PC-3 (cell line): ENCODE results near the gene FUBP3. TPM values are rescaled to one million over a fixed set of nuclear protein-coding genes. Genes with fewer than 3 reads are reported as not detected.

Experiments used
- ATAC-seq: fragments of 200-7000 bp; cut with Tn5 transposase; 2 replicates; pipeline ENCODE4 v1.9.1; 2020; ENCODE audit warnings: mild to moderate bottlenecking, moderate library complexity
- BruUV-seq: library from RNA; stranded (reverse); fragments of 400-500 nt; replicated peaks from 2 replicates; lab custom pipeline; 2021; lab: Mats Ljungman, UMichigan
- CTCF ChIA-PET: fragments of 300-600 bp; sonication (Branson Sonifier 250); formaldehyde crosslinking; loops from one replicate; lab custom pipeline; 2022; ENCODE audit warnings: antibody characterized with exemption; lab: Charles Lee
- POLR2A ChIA-PET: fragments of 300-600 bp; sonication (Branson Sonifier 250); formaldehyde crosslinking; loops from one replicate; lab custom pipeline; 2022; ENCODE audit warnings: antibody characterized with exemption; ENCODE audit not compliant: unreplicated experiment; lab: Charles Lee
- DNase-seq: peaks from one replicate; pipeline ENCODE4 v3.0.0-alpha.2; 2015
- H2AFZ ChIP-seq: fragments of 300-600 bp; sonication (generic); 2 replicates; pipeline ENCODE4 v1.6.0; 2016; ENCODE audit warnings: antibody characterized with exemption, low read length
- H3F3A ChIP-seq: fragments of 300-600 bp; sonication (generic); one replicate; pipeline ENCODE4 v1.6.0; 2017; ENCODE audit warnings: antibody characterized with exemption, low read length, control low read depth, mild to moderate bottlenecking; ENCODE audit not compliant: unreplicated experiment
- H3K27ac ChIP-seq: fragments of 300-600 bp; sonication (generic); 2 replicates; pipeline ENCODE4 v1.5.1; 2016; ENCODE audit warnings: mild to moderate bottlenecking, low read length
- H3K27me3 ChIP-seq: fragments of 300-600 bp; sonication (generic); 2 replicates; pipeline ENCODE4 v1.6.1; 2016; ENCODE audit warnings: low read length, mixed read lengths
- H3K36me3 ChIP-seq: fragments of 300-600 bp; sonication (generic); 2 replicates; pipeline ENCODE4 v1.6.1; 2016; ENCODE audit warnings: low read depth, mixed run types, low read length, mixed read lengths
- H3K4me1 ChIP-seq: fragments of 300-600 bp; sonication (generic); 2 replicates; pipeline ENCODE4 v1.5.1; 2016; ENCODE audit warnings: low read length; ENCODE audit not compliant: insufficient read depth
- H3K4me2 ChIP-seq: fragments of 300-600 bp; sonication (generic); 2 replicates; pipeline ENCODE4 v1.6.0; 2016; ENCODE audit warnings: low read length
- H3K4me3 ChIP-seq: fragments of 300-600 bp; sonication (generic); 2 replicates; pipeline ENCODE4 v1.5.1; 2016; ENCODE audit warnings: mild to moderate bottlenecking, low read length, mixed read lengths
- H3K79me2 ChIP-seq: fragments of 300-600 bp; sonication (generic); 2 replicates; pipeline ENCODE4 v1.6.1; 2017; ENCODE audit warnings: low read length, mixed read lengths
- H3K9ac ChIP-seq: fragments of 300-600 bp; sonication (generic); 2 replicates; pipeline ENCODE4 v1.6.0; 2016; ENCODE audit warnings: mild to moderate bottlenecking, low read length
- H3K9me2 ChIP-seq: fragments of 300-600 bp; sonication (generic); replicated peaks from 2 replicates; pipeline ENCODE4 v1.6.1; 2016; ENCODE audit warnings: mixed run types, low read length, mixed read lengths
- H3K9me3 ChIP-seq: fragments of 300-600 bp; sonication (generic); 2 replicates; pipeline ENCODE4 v1.6.1; 2016; ENCODE audit warnings: low read length, mixed read lengths
- H4K20me1 ChIP-seq: fragments of 300-600 bp; sonication (generic); 2 replicates; pipeline ENCODE4 v1.6.1; 2016; ENCODE audit warnings: low read length, mixed read lengths
- CTCF ChIP-seq: fragments of 300-600 bp; sonication (generic); conservative IDR thresholded peaks from 2 replicates; pipeline ENCODE4 v1.5.1; 2017; ENCODE audit warnings: antibody characterized with exemption, low read depth, mild to moderate bottlenecking, low read length
- EZH2 ChIP-seq: fragments of 300-600 bp; sonication (generic); IDR thresholded peaks from one replicate; pipeline ENCODE4 v1.6.1; 2017; ENCODE audit warnings: antibody characterized with exemption, mild to moderate bottlenecking, low read length; ENCODE audit not compliant: unreplicated experiment
- EZH2phosphoT487 ChIP-seq: fragments of 300-600 bp; sonication (generic); IDR thresholded peaks from 2 replicates; pipeline ENCODE4 v1.6.1; 2018; ENCODE audit warnings: mild to moderate bottlenecking, antibody characterized with exemption, low read length, borderline replicate concordance
- intact Hi-C: fragments of 100-400 bp; cut with micrococcal nuclease; formaldehyde crosslinking; loops from 2 replicates; pipeline ENCODE4 v1.9.0; 2023
- total RNA-seq: library from RNA; depleted of rRNA; stranded (reverse); fragments of >200 nt; gene quantifications from 2 replicates; pipeline ENCODE4 v1.2.3, GENCODE V29; 2014

The FUBP3 gene
- total RNA-seq, 1 experiment from 2014 or later, result 53.7 TPM

GRCh38 chr9:130639866-130640555 is 60.6 kb downstream of the FUBP3 start:
- no peak overlapping the region for H3K4me3 ChIP-seq
- no peaks in the 10 kb centered on the region for H3K4me1 ChIP-seq
- H3K79me2 ChIP-seq, result no peaks in the 10 kb centered on the region
- H3K27ac ChIP-seq, result no peak overlapping the region
- no peak overlapping the region for H2AFZ ChIP-seq
- no peak for ATAC-seq
- intact Hi-C loops, result no loop called here
- no peaks in the 10 kb centered on the region for H4K20me1 ChIP-seq
- BruUV-seq, result no TSS peak
- H3K36me3 ChIP-seq, result no peaks in the 10 kb centered on the region; the same call in none of the 2 replicates
- no peaks in the 10 kb centered on the region for H3F3A ChIP-seq
- ChIA-PET POLR2A (no interaction called here), CTCF (no interaction called here)
- TF ChIP-seq EZH2 (no peak), EZH2phosphoT487 (no peak), CTCF (no peak)
- no peaks in the 10 kb centered on the region for H3K27me3 ChIP-seq
- no peaks in the 10 kb centered on the region for H3K9me2 ChIP-seq
- no peaks in the 10 kb centered on the region for H3K9me3 ChIP-seq
- no peak overlapping the region for H3K9ac ChIP-seq
- DNase-seq, result no peak
- H3K4me2 ChIP-seq, result no peak overlapping the region

- no peak overlapping the region for H3K9ac ChIP-seq
- TF ChIP-seq EZH2phosphoT487, result no peak
- no peak for TF ChIP-seq EZH2
- no peak for TF ChIP-seq CTCF
- H3K4me3 ChIP-seq, result no peak overlapping the region
- H3F3A ChIP-seq, result no peaks in the 10 kb centered on the region
- no peaks in the 10 kb centered on the region for H3K9me2 ChIP-seq
- no peaks in the 10 kb centered on the region for H4K20me1 ChIP-seq
- H3K79me2 ChIP-seq, result no peaks in the 10 kb centered on the region
- ChIA-PET POLR2A (no interaction called here), CTCF (no interaction called here)
- ATAC-seq, result no peak
- intact Hi-C loops, result no loop called here
- no peaks in the 10 kb centered on the region for H3K27me3 ChIP-seq
- no peak for DNase-seq
- H3K9me3 ChIP-seq, result no peaks in the 10 kb centered on the region
- no peak overlapping the region for H3K4me2 ChIP-seq
- no peaks in the 10 kb centered on the region for H3K4me1 ChIP-seq
- no peaks in the 10 kb centered on the region; the same call in none of the 2 replicates for H3K36me3 ChIP-seq
- no peak overlapping the region for H2AFZ ChIP-seq
- no TSS peak for BruUV-seq
- H3K27ac ChIP-seq, result no peak overlapping the region
Observed at GRCh38 chr9:130640681-130641080, 61.3 kb downstream of the FUBP3 start.

- BruUV-seq, result no TSS peak
- POLR2A ChIA-PET, result no interaction called here
- Histone ChIP-seq H3K27ac (no peak overlapping the region), H3K4me3 (no peak overlapping the region), H3K9me2 (no peaks in the 10 kb centered on the region), H3K4me2 (no peak overlapping the region), H3K9ac (no peak overlapping the region), H3K79me2 (no peaks in the 10 kb centered on the region), H3K9me3 (no peaks in the 10 kb centered on the region), H3K4me1 (no peaks in the 10 kb centered on the region), H3F3A (no peaks in the 10 kb centered on the region), H3K27me3 (no peaks in the 10 kb centered on the region), H4K20me1 (no peaks in the 10 kb centered on the region), H3K36me3 (no peaks in the 10 kb centered on the region; the same call in none of the 2 replicates), H2AFZ (no peak overlapping the region)
- no peak for TF ChIP-seq EZH2phosphoT487
- TF ChIP-seq EZH2, result no peak
- TF ChIP-seq CTCF, result no peak
- DNase-seq (no peak), ATAC-seq (no peak)
- intact Hi-C loops, result no loop called here
- CTCF ChIA-PET, result no interaction called here
Observed at GRCh38 chr9:130642926-130643325, 63.5 kb downstream of the FUBP3 start.
